GM18511 (cell line): Measurements from ENCODE around the gene KAZALD1.

Experiments used
- ATAC-seq: cut with Tn5 transposase; IDR thresholded peaks from one replicate; pipeline ENCODE4 v1.9.1; 2021; ENCODE audit warnings: mild to moderate bottlenecking, moderate library complexity; ENCODE audit not compliant: unreplicated experiment

Gene KAZALD1

GRCh38 chr10:101061624-101062231, at the start of gene KAZALD1:
Gene KAZALD1, plus strand, starts transcription at chr10:101061989. Its CDS starts 604 bp downstream, at chr10:101062593.
- peak; percentile 7 for ATAC-seq

GRCh38 chr10:101012525-101013364, 49.0 kb upstream of the KAZALD1 start:
- ATAC-seq = peak; percentile 79

GRCh38 chr10:101013365-101013825, 48.4 kb upstream of the KAZALD1 start:
- no peak for ATAC-seq

- ATAC-seq = no peak
These were observed 47.4 kb upstream of the KAZALD1 start for GRCh38 chr10:101014230-101014884.

- ATAC-seq = no peak
These were observed 46.7 kb upstream of the KAZALD1 start for GRCh38 chr10:101014966-101015581.

GRCh38 chr10:101015582-101015973, 46.2 kb upstream of the KAZALD1 start:
- ATAC-seq = no peak

- no peak for ATAC-seq
These were observed 45.0 kb upstream of the KAZALD1 start for GRCh38 chr10:101016814-101017213.

- ATAC-seq = no peak
These were observed 43.6 kb upstream of the KAZALD1 start for GRCh38 chr10:101018118-101018599.

- peak; percentile 61 for ATAC-seq
These were observed 43.0 kb upstream of the KAZALD1 start for GRCh38 chr10:101018600-101019439.

GRCh38 chr10:101019440-101019703, 42.4 kb upstream of the KAZALD1 start:
- no peak for ATAC-seq

- no peak for ATAC-seq
These were observed 41.2 kb upstream of the KAZALD1 start for GRCh38 chr10:101020427-101021075.

- ATAC-seq = no peak
These were observed 40.5 kb upstream of the KAZALD1 start for GRCh38 chr10:101021239-101021638.

GRCh38 chr10:101021692-101022251, 40.0 kb upstream of the KAZALD1 start:
- ATAC-seq = no peak

GRCh38 chr10:101022967-101023705, 38.7 kb upstream of the KAZALD1 start:
- ATAC-seq = no peak

GRCh38 chr10:101027106-101027720, 34.6 kb upstream of the KAZALD1 start:
- no peak for ATAC-seq

- ATAC-seq = no peak
These were observed 33.1 kb upstream of the KAZALD1 start for GRCh38 chr10:101028446-101029337.

GRCh38 chr10:101029520-101030295, 32.1 kb upstream of the KAZALD1 start:
- no peak for ATAC-seq
